AG04449 (cell line): ENCODE results near the gene PTPN6.

Experiments used
- CTCF ChIA-PET: fragments of 350-600 bp; formaldehyde crosslinking; extraction: SDS; loops from one replicate; lab custom pipeline; 2021; ENCODE audit warnings: antibody characterized with exemption; lab: Yijun Ruan, JAX
- POLR2A ChIA-PET: fragments of 400-600, 350-600 bp; formaldehyde crosslinking; extraction: SDS; loops from one replicate; lab custom pipeline; 2020; ENCODE audit warnings: antibody characterized with exemption, inconsistent platforms; lab: Yijun Ruan, JAX
- DNase-seq: peaks from one replicate; pipeline ENCODE4 v3.0.0-alpha.2; 2010; ENCODE audit warnings: low read depth, low spot score
- H3K4me3 ChIP-seq: 2 replicates; pipeline ENCODE4 v1.5.1; 2011; ENCODE audit warnings: low read depth, mild to moderate bottlenecking, control low read depth, low read length
- TF ChIP-seq, protein P1 (sequence below): IDR thresholded peaks from one replicate; pipeline ENCODE4 v1.5.1; 2011; ENCODE audit warnings: mild to moderate bottlenecking, moderate library complexity, low read length, control low read depth, inconsistent platforms; ENCODE audit not compliant: insufficient read depth; ENCODE audit errors: missing control alignments

Gene PTPN6

DNA sequence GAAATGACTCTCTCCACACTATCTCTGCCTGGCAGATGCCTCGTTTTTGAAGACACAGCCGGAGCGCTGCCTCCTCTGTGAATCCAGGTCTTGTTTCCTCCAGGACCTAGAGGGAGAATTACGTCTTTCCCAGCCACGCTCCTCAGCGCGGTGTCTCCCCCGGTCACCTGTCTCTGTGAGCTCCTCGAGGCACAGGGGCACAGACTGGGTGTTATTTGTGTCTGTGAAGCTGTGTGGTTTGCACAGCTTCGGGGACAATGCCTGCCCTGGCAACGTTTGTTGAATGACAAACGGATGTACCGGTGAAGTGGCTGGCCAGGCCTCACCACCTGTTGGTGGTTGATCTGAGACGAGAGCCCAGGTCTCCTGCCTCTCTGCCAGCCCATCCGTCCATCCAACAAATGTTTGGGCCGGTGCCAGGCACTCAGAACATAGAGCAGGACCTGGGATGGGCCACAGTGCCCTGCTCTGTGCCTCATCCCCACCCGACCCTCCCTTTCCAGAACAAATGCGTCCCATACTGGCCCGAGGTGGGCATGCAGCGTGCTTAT, 6.1 kb downstream of the PTPN6 start:
- ChIA-PET POLR2A (interaction anchor here (0.7 kb wide), 1 partner anchor 14 kb away, joined by 3 read pairs; the partner anchor contains the start of genes C12orf57 and RNU7-1), CTCF (interaction anchor here (1.4 to 13.5 kb wide), 6 partner anchors 8 to 155 kb away, joined by 3 to 226 read pairs (median 8); partner anchors contain the start of genes C12orf57, PTPN6 and RNU7-1)
- no peak for DNase-seq
- no peak overlapping the region for H3K4me3 ChIP-seq
- TF ChIP-seq, protein P1, sequence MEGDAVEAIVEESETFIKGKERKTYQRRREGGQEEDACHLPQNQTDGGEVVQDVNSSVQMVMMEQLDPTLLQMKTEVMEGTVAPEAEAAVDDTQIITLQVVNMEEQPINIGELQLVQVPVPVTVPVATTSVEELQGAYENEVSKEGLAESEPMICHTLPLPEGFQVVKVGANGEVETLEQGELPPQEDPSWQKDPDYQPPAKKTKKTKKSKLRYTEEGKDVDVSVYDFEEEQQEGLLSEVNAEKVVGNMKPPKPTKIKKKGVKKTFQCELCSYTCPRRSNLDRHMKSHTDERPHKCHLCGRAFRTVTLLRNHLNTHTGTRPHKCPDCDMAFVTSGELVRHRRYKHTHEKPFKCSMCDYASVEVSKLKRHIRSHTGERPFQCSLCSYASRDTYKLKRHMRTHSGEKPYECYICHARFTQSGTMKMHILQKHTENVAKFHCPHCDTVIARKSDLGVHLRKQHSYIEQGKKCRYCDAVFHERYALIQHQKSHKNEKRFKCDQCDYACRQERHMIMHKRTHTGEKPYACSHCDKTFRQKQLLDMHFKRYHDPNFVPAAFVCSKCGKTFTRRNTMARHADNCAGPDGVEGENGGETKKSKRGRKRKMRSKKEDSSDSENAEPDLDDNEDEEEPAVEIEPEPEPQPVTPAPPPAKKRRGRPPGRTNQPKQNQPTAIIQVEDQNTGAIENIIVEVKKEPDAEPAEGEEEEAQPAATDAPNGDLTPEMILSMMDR, result no peak

DNA sequence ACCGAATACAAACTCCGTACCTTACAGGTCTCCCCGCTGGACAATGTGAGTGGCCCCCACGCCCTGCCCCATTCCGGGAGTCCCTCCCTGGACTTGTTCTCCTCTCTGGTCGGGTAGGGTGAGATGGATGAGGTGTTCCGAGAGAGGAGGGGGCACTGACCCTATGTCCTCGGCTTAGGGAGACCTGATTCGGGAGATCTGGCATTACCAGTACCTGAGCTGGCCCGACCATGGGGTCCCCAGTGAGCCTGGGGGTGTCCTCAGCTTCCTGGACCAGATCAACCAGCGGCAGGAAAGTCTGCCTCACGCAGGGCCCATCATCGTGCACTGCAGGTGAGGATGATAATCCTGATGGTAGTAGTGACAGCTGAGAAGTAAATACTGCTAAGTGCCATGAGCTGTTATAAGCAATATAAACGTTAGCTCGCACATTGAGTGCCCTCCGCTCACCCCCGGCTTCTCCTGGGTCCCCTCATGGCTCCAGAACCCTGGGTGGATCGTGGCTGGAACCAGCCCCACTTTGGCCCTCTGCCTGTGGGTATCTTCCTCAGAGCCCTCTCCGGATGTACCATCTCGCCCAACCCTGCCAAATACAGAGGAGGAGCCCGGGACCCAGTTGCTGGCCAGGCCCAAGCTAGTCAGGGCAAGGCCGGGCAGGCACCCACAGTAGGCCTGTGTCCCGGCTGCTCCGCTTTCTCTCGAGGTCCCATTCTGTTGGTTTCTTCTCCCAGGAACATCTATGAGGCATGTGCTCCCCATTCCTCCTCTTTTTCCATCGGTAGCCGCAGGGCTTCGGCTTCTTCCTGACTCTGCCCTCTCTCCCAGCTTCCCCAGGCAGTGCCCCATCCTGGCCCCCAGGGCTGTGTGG, 6.8 kb downstream of the PTPN6 start:
- ChIA-PET POLR2A (interaction anchor here (0.7 kb wide), 1 partner anchor 14 kb away, joined by 3 read pairs; the partner anchor contains the start of genes C12orf57 and RNU7-1), CTCF (interaction anchor here (1.4 to 13.5 kb wide), 8 partner anchors 8 to 155 kb away, joined by 3 to 226 read pairs (median 8); partner anchors contain the start of genes ATN1, C12orf57, C1RL and PTPN6)
- H3K4me3 ChIP-seq, result no peak overlapping the region
- no peak for DNase-seq
- TF ChIP-seq, protein P1, result no peak

DNA sequence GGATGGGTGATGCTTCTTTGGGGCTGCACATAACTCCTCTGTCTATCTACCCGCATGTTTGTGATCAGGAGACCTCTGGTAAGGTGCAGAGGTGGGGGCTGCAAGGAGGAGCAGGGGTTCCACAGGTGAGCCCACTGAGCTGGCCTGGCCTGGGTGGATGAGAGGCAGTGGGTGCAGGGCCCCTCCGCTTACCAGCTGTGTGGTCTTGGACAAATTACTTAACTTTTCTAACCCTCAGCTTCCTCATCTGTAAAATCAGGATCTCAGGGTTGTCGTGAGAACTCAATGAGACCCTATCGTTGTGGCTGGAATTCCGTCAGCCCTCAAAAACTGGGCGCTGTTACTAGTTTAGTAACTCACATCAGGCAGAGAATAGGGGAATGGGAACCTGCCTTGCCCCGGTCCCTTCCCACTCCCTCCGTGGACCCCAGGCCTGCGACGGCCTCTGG, 7.5 kb downstream of the PTPN6 start:
- H3K4me3 ChIP-seq, result no peak overlapping the region
- DNase-seq, result no peak
- CTCF ChIA-PET, result interaction anchor here (1.4 to 13.5 kb wide), 6 partner anchors 10 to 153 kb away, joined by 3 to 226 read pairs (median 12); partner anchors contain the start of genes ATN1, C12orf57, C1RL and PTPN6
- POLR2A ChIA-PET, result no interaction called here
- TF ChIP-seq, protein P1, result no peak

DNA sequence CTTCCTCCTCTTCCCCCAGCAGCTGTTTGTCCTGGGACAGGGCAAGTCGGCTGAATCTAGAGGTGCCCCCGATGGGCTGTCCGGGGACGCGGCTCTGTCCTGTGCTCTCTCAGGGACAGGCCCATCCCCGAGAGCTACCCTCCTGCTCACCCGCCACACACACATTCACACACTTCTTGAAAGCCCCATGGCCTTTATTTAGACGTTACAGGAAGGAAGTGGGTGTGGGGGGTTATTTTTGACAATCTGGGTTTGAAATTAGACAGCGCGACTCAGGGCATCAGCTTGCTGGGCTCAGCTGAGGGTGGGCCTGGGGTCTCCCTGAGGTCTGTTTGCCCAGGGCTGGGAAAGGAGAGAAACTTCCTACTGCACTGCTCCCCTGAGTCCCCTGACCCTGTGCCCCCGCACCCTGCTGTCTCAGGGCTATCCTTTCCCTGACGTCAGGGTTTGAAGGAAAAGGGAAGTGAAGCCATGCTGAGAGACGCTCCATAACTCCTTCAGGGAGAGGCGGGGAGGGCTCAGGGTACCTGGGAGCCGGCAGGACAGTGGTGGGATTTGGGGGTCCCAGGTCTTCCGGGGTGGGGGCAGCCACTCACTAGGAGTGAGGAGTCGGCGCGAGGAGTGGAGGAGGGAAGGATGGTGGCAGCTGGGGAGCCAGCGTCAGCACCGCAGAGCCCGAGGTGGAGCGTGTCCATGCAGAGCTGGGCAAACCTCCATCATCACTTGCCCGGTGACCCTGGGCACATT, 8.1 kb downstream of the PTPN6 start:
- TF ChIP-seq, protein P1, result no peak
- no peak overlapping the region for H3K4me3 ChIP-seq
- ChIA-PET POLR2A (no interaction called here), CTCF (interaction anchor here (1.7 to 13.5 kb wide), 6 partner anchors 9 to 153 kb away, joined by 3 to 226 read pairs (median 27); partner anchors contain the start of genes ATN1, C12orf57, C1RL and PTPN6)
- DNase-seq, result no peak

DNA sequence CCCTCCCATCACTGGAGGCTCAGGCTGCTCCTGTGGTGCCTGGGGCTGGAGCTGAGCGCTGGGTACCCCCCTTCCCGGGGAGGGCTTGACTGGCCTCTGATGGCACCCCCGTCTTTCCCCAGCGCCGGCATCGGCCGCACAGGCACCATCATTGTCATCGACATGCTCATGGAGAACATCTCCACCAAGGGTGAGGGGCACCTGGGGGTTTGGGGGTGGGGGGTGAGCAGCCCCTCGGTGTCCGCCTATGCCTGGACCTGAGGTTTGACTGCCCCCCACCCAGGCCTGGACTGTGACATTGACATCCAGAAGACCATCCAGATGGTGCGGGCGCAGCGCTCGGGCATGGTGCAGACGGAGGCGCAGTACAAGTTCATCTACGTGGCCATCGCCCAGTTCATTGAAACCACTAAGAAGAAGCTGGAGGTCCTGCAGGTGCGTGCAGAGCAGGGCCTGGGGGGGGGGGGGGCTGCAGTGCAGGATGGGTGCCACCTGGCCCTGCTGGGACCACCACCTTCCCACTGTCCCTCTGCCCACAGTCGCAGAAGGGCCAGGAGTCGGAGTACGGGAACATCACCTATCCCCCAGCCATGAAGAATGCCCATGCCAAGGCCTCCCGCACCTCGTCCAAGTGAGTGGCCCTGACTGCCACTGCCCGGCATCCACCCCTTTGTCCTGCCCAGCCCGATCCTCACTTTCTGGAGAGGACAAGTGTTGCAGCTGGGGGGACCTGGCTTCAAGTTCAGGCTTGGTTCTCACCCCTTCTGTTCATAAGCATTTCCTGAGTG, 8.8 kb downstream of the PTPN6 start:
- no peak for DNase-seq
- TF ChIP-seq, protein P1, result no peak
- H3K4me3 ChIP-seq, result no peak overlapping the region
- CTCF ChIA-PET, result interaction anchor here (0.9 to 13.5 kb wide), 7 partner anchors 12 to 152 kb away, joined by 3 to 226 read pairs (median 6); partner anchors contain the start of genes ATN1, C12orf57, C1RL and PTPN6
- POLR2A ChIA-PET, result no interaction called here
